NCI-H1930 (cell line): ENCODE data around the gene MTHFD1.

Experiments used
- DNase-seq, 2 experiments: peaks; one replicate each; lab custom pipeline; 2025; lab: John Stamatoyannopoulos, UW

MTHFD1 gene

GRCh38 chr14:64495252-64495651, 107.1 kb downstream of the MTHFD1 start:
- no peak for DNase-seq

DNA sequence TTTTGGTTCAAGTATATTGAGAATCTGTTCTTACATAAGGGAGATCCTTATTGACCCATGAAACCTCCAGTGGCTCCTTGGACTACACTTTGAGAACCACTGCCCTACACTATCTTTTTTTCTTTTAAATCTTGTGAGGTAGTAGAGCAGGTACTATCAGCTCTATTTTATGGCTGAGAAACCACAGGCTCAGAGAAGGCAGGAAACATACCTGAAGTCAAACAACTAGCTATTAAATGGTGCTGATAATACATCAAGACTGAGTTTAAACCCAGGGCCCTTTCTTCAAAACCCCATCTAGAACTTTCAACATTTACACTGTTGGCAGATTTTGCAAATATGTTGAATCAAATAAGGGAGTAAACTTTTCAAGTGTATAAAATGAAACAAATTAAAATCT, 108.6 kb downstream of the MTHFD1 start:
- DNase-seq, result no peak

- DNase-seq, result no peak
These were observed 111.9 kb downstream of the MTHFD1 start for GRCh38 chr14:64500088-64500487.

DNA sequence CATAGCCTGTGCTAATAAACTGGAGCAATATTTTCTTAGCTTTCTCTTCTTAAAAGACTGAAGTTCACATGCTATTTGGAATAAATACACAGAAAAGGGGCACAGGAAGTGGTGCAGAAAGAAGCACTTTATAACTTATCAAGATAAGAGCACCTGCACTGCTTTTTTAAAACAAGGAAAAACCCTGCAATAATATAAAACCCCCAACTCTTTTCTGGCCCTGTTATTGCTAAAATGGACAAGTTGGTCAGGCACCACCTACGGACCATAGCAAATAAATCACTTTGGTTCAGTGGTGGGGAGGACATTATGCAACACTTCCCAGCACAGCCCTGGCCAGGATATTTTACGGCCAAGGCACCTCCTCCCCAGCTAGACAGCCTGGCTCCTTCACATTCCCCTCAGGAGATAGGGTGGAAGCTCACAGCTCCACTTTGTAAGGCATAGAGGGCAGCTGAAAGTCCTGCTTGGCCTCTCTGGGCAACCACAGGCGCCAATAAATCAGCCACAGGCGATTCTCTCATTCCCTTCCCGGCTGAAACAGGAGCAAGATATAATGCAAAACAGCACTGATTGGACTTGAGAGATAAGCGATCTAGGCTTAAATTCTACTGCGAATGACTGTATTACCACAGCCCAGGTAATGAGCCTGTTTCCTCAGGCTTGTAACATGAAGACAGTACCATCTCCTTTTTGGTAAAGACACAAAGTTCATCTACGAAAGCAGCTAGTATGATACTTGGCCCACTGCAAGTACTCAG, 113.4 kb downstream of the MTHFD1 start:
- DNase-seq, result no peak

DNA sequence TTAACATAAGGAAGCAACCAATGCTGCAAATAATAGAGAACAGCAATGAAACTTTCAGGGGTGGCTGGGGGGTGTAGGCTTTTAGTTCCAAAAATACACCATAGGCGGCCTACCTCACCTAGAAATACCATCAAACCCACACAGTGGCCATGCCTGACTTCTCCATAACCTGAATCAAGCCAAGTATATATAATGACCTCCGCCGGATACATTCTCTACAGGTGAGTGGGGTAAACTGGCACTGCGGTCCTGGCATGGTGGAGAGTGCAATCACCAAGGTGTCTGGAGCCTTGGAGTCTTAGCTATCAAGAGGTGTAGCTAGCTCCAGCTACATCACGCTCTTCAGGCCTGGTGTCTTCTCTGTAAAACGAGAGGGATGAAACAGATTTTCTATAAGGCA, 114.3 kb downstream of the MTHFD1 start:
- DNase-seq, result no peak

DNA sequence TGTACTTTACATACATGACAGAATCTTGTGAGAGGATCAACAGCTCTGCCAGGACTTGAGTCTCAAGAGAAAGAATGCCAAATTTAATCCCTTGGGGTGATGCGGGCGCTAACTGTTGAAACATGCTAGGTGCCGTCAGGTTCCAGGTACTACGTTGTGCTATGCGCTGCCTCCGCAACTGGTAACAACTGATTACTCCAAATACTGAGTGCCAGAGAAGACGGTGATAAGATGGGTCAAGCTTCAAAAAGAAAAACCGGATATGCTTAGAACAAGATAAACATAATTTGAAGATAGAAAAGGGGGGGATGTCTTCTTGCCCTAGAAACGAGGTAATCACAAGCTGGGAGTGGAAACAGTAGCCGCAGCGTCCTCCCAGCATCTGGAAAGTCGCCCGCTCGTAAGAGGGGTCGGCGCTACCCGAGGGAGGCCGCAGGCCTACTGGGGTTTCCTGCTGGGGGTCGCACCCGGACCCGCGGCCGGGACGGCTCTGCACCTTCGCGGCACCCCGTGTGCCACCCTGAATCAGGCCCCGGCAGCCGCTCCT, 114.8 kb downstream of the MTHFD1 start:
- DNase-seq, result no peak

GRCh38 chr14:64503434-64504309, 115.5 kb downstream of the MTHFD1 start, which contains the start of gene ZBTB25:
Gene ZBTB25 (minus strand): TSS chr14:64503838. CDS start chr14:64490533, 13,305 bp downstream.
- DNase-seq, result peak; percentile 80 to 81

DNA sequence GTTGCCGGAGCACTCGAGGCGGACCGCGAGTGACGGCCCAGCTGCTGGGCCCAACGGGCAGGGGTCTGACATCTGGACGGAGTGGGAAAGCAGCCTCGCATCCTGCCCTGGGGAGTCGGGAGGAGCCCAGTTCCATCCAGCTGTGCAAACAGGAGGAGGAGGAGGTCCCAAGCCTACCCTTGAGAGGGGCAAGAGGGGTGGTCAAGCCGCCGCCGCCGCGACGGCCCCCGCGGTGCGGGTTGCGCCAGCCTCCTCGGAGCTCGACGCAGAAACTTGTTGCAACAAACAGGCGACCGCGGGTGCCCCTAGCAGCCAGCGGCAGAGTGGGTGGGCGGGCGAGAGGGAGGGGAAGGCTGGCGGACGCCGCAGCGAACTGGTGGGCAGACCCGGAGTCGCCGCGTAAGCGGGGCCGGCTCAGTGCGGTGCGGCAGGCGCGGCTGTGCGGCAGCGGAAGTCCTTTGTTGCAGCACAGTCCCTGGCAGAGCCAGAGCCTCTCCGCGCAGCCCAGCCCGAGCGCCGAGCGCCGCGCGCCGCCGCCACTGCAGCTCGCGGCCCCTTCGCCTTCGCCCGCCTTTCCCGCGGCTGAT, 116.2 kb downstream of the MTHFD1 start, which contains the start of gene ZBTB1:
ZBTB1 (plus strand) TSS at position 461 of the 587 bp plus-strand sequence. CDS start 16,735 bp downstream, outside the sequence.
- DNase-seq, result peak; percentile 49 to 56

- peak; percentile 56 to 60 for DNase-seq
These were observed 117.0 kb downstream of the MTHFD1 start for GRCh38 chr14:64504897-64505794.

DNA sequence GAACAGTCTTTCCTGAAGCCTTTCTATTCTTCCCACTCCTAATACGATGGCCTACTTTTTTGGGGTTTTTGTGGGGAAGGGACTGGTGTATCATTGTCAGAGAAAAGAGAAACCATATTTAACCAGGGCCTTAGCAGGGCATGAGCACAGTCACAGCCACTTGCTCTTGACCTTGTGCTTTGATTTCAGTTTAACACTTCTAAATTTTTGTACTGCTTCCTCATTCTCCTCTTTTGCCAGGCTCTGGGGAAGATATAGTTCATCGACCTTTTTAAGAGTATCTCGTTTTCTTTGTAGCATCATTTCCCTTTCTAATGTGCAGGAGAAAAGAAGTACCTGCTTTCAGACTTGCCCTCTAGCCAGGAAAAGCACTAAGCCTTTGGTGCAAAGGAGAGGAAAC, 118.6 kb downstream of the MTHFD1 start:
- no peak for DNase-seq

DNA sequence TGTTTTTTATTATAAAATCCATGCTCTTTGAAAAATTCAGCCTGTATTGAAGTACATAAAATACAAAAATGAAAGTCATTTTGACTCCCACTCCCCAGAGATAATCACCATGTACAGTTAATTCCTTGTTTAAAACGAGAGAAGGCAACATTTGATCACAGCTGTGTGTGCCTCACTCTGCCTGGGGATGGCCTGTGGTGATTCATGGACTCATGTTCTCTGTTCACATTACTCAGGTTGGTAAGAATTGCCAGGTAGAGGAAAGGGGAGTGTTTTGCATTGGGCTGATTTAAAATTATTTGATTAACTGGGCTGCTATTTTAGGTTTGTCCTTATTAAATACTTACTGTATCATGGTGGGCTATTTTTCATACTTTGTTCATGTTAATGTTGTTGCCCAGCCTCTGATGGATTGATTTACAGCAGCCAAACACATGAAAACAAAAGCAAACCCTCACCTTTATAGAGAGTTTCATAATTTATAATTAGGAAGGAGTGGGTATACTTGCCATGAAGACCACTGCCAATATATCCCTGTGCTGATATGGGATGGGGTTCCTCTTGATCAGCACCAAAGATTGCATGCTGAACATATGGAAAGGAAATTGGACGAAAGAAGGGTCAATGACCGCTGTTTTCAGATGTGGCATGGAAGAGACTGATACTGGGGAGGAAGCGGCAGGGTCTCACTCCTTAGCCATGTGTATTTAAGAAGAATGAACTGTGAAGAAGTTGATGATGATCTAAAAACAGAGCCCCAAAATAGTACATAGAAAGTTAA, 119.4 kb downstream of the MTHFD1 start:
- no peak for DNase-seq

GRCh38 chr14:64508215-64508776, 120.1 kb downstream of the MTHFD1 start:
- no peak for DNase-seq

- no peak for DNase-seq
These were observed 120.9 kb downstream of the MTHFD1 start for GRCh38 chr14:64509036-64509435.
